ENCODE data around the gene TPSD1. TPM values are rescaled to one million over a fixed set of nuclear protein-coding genes. Genes with fewer than 3 reads are reported as not detected.
"Not testable (repeated sequence)": the region's sequence is repeated elsewhere in the genome, so short reads cannot be mapped to it uniquely, and the experiment has no call there.

TPSD1 gene
- total RNA-seq, 2 experiments from 2014 or later, result not detected

- no peaks in the 10 kb centered on the region for H3K4me1 Mint-ChIP-seq
Observed at GRCh38 chr16:1217526-1217925, 38.3 kb upstream of the TPSD1 start.

GRCh38 chr16:1218061-1218929, 37.6 kb upstream of the TPSD1 start:
- no peak for DNase-seq
- no peaks in the 10 kb centered on the region for H3K36me3 Mint-ChIP-seq
- no peaks in the 10 kb centered on the region for H3K4me1 Mint-ChIP-seq
- no peaks in the 10 kb centered on the region for H3K9me3 Mint-ChIP-seq
- H3K27me3 Mint-ChIP-seq, result no peaks in the 10 kb centered on the region
- no peak overlapping the region for H3K27ac Mint-ChIP-seq
- H3K4me3 Mint-ChIP-seq, result no peak overlapping the region

More at GRCh38 chr16:1217526-1217925, 38.3 kb upstream of the TPSD1 start:
- DNase-seq, result no peak
- Mint-ChIP-seq H3K36me3 (no peaks in the 10 kb centered on the region), H3K27ac (no peak overlapping the region), H3K4me3 (no peak overlapping the region), H3K9me3 (no peaks in the 10 kb centered on the region), H3K27me3 (no peaks in the 10 kb centered on the region)

GRCh38 chr16:1218930-1219611, 36.8 kb upstream of the TPSD1 start:
- Mint-ChIP-seq H3K4me1 (no peaks in the 10 kb centered on the region), H3K36me3 (no peaks in the 10 kb centered on the region), H3K27ac (no peak overlapping the region), H3K4me3 (no peak overlapping the region), H3K9me3 (no peaks in the 10 kb centered on the region), H3K27me3 (no peaks in the 10 kb centered on the region)
- no peak for DNase-seq

GRCh38 chr16:1220098-1220728, 35.7 kb upstream of the TPSD1 start:
- no peak overlapping the region for H3K27ac Mint-ChIP-seq
- no peaks in the 10 kb centered on the region for H3K4me1 Mint-ChIP-seq
- no peaks in the 10 kb centered on the region for H3K9me3 Mint-ChIP-seq
- H3K27me3 Mint-ChIP-seq, result no peaks in the 10 kb centered on the region
- no peak for DNase-seq
- no peaks in the 10 kb centered on the region for H3K36me3 Mint-ChIP-seq
- H3K4me3 Mint-ChIP-seq, result no peak overlapping the region

GRCh38 chr16:1220841-1221627, 34.8 kb upstream of the TPSD1 start:
- H3K27me3 Mint-ChIP-seq, result no peaks in the 10 kb centered on the region
- H3K9me3 Mint-ChIP-seq, result no peaks in the 10 kb centered on the region
- no peaks in the 10 kb centered on the region for H3K36me3 Mint-ChIP-seq
- no peaks in the 10 kb centered on the region for H3K4me1 Mint-ChIP-seq
- no peak overlapping the region for H3K4me3 Mint-ChIP-seq
- DNase-seq, result no peak
- no peak overlapping the region for H3K27ac Mint-ChIP-seq

GRCh38 chr16:1221628-1222552, 34.0 kb upstream of the TPSD1 start:
- Mint-ChIP-seq H3K27ac (no peak overlapping the region), H3K4me1 (no peaks in the 10 kb centered on the region), H3K36me3 (no peaks in the 10 kb centered on the region), H3K9me3 (no peaks in the 10 kb centered on the region), H3K27me3 (no peaks in the 10 kb centered on the region), H3K4me3 (no peak overlapping the region)
- DNase-seq, result no peak

GRCh38 chr16:1222553-1223354, 33.1 kb upstream of the TPSD1 start:
- Mint-ChIP-seq H3K27me3 (no peaks in the 10 kb centered on the region), H3K9me3 (no peaks in the 10 kb centered on the region), H3K27ac (no peak overlapping the region), H3K4me3 (no peak overlapping the region), H3K4me1 (no peaks in the 10 kb centered on the region), H3K36me3 (no peaks in the 10 kb centered on the region)
- no peak for DNase-seq

- Mint-ChIP-seq H3K27ac (no peak overlapping the region), H3K27me3 (no peaks in the 10 kb centered on the region), H3K9me3 (no peaks in the 10 kb centered on the region), H3K36me3 (no peaks in the 10 kb centered on the region), H3K4me1 (no peaks in the 10 kb centered on the region), H3K4me3 (no peak overlapping the region)
- DNase-seq, result no peak
Observed at GRCh38 chr16:1223355-1224214, 32.3 kb upstream of the TPSD1 start.

GRCh38 chr16:1224558-1224957, 31.3 kb upstream of the TPSD1 start:
- Mint-ChIP-seq H3K36me3 (no peaks in the 10 kb centered on the region), H3K9me3 (no peaks in the 10 kb centered on the region), H3K4me1 (no peaks in the 10 kb centered on the region), H3K4me3 (no peak overlapping the region), H3K27me3 (no peaks in the 10 kb centered on the region), H3K27ac (no peak overlapping the region)
- DNase-seq, result no peak

GRCh38 chr16:1225051-1225451, 30.8 kb upstream of the TPSD1 start, which contains the start of gene TPSG1:
TPSG1 (minus strand) TSS chr16:1225268; CDS start chr16:1225252, 16 bp downstream.
- H3K27ac Mint-ChIP-seq, result no peak within 1 kb of the TSS
- H3K36me3 Mint-ChIP-seq, result no peaks in the 10 kb centered on the region
- no peaks in the 10 kb centered on the region for H3K4me1 Mint-ChIP-seq
- no peak within 1 kb of the TSS for H3K4me3 Mint-ChIP-seq
- no peaks in the 10 kb centered on the region for H3K9me3 Mint-ChIP-seq
- no peak for DNase-seq
- H3K27me3 Mint-ChIP-seq, result no peaks in the 10 kb centered on the region

GRCh38 chr16:1225728-1226311, 30.0 kb upstream of the TPSD1 start:
- not testable (repeated sequence) for H3K36me3 Mint-ChIP-seq, H3K27me3 Mint-ChIP-seq, DNase-seq, H3K4me3 Mint-ChIP-seq, H3K27ac Mint-ChIP-seq, H3K9me3 Mint-ChIP-seq, H3K4me1 Mint-ChIP-seq

- H3K9me3 Mint-ChIP-seq, H3K36me3 Mint-ChIP-seq, H3K4me1 Mint-ChIP-seq, H3K4me3 Mint-ChIP-seq, H3K27me3 Mint-ChIP-seq, DNase-seq, H3K27ac Mint-ChIP-seq: not testable (repeated sequence)
Observed at GRCh38 chr16:1226692-1227091, 29.2 kb upstream of the TPSD1 start.

Data from activated naive CD8-positive, alpha-beta T cell treated with anti-CD3 and anti-CD28 coated beads for 36 hours (primary cell).